Activated CD4-positive, CD25-positive, alpha-beta regulatory T cell treated with anti-CD3 and anti-CD28 coated beads, Interleukin-2, amount 50 U/mL, for 16 hours (primary cell): ENCODE results near the gene LRIT2.

Source experiments
- DNase-seq: peaks from one replicate; pipeline ENCODE4 v3.0.0-alpha.2; 2020; ENCODE audit warnings: low read depth, low spot score

Gene LRIT2

GRCh38 chr10:84225427-84226173 is at the start of gene LRIT2:
Gene LRIT2, minus strand, starts transcription at chr10:84225544. Its CDS starts 24 bp downstream, at chr10:84225520.
- no peak for DNase-seq

DNA sequence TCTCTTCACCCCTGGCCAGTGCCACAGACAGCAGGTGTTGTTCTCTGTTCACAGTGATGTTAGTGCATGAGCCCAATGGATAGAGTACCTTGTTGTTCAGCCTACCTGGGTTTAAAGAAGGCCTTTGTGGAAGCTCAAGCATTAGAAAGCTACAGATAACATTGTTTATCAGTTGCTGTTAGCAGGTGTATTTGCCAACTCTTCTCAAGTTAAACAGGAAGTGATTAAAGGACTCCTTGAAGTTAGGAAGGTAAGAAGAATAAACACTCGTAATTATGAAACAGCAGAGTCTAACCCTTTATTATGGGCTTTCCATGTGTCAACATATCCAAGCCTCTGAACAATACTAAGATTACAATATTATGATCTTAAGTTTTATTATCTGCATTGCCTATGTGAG is 45.4 kb upstream of the LRIT2 start:
- no peak for DNase-seq

DNA sequence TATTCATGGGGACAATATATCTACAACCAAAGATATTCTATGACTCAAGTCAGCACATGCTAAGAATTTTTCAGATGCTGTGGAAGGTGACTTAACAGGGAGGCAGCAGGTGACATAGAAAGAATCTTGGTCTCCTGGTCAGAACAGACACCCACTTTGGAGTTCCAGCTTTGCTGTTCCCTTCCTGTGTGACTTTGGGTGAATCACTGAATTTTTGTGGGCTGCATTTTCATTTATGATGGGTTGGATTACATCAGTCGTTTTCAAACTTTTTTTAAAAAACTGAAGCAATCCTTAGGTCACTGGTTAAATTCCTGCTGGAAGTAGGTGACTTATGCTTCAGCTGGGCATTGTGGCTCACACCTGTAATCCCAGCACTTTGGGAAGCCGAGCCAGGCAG is 44.4 kb upstream of the LRIT2 start:
- no peak for DNase-seq

DNA sequence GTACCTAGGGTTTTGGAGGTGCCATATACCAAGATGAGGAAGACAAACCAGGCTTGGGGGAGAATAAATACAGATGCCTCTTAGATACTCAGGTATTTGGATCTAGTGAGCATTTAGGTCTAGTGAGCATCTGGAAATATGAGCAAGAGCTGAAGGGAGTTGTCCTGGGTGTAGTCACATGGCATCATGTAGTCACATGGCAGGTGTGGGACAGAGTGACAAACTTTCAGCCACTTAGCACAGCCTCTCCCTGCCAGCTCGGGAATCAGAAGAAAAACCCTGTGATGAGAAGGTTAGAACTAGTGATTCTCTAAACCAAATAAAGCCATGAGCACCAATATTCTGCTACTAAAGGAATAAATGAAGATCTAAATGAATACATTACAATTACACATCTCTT is 43.8 kb upstream of the LRIT2 start:
- no peak for DNase-seq

DNA sequence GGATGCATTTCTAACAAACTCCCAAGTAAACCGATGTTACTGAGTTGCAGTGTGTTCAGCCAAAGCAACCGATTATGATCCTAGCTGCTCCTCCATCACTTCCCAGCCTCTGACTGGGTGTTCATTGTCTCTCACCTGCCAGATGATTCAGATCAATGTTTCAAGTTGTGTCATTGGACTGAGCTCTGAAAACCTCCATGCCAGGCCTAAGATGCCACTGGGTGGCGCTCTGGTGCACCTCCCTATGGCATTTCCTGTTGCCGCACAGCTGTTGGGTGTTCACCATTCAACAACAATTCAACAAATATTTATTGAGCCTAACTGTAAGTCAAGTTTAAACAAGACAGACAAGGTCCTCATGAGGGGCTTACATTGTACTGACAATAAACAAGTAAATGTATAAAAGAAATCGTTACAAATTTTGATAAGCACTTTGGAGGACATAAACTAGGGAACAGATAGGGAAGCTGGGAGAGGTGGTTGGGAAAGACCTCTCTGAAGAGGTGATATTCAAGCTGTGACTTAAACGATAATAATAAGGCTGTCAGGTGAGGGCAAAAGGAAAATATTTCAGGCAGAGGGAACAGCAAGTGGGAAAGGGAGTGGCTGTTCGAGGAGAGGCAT is 42.3 kb upstream of the LRIT2 start:
- no peak for DNase-seq

DNA sequence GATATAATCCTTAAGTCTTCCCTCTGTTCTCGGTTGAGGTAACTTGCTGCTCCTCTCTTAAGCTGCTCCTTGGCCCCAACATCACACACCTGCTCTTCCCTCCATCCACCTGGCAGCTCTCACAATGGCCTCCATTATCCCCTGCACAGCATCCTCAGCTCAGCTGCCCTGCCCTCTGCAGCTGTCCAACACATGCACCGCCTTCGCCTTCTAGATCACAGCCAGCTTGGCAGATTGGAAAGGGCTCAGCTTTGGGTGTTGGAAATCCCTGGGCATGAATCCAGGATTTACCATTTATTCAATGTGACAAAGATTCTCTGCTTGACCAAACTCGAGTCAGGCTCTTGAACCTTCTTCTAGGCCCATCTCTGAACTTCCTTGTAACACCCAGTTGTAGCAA is 40.1 kb upstream of the LRIT2 start:
- DNase-seq = no peak

GRCh38 chr10:84264611-84265141 is 39.3 kb upstream of the LRIT2 start:
- peak; percentile 41 for DNase-seq

GRCh38 chr10:84263716-84264115 is 38.4 kb upstream of the LRIT2 start:
- DNase-seq = no peak

GRCh38 chr10:84262190-84262956 is 37.0 kb upstream of the LRIT2 start:
- DNase-seq = no peak

DNA sequence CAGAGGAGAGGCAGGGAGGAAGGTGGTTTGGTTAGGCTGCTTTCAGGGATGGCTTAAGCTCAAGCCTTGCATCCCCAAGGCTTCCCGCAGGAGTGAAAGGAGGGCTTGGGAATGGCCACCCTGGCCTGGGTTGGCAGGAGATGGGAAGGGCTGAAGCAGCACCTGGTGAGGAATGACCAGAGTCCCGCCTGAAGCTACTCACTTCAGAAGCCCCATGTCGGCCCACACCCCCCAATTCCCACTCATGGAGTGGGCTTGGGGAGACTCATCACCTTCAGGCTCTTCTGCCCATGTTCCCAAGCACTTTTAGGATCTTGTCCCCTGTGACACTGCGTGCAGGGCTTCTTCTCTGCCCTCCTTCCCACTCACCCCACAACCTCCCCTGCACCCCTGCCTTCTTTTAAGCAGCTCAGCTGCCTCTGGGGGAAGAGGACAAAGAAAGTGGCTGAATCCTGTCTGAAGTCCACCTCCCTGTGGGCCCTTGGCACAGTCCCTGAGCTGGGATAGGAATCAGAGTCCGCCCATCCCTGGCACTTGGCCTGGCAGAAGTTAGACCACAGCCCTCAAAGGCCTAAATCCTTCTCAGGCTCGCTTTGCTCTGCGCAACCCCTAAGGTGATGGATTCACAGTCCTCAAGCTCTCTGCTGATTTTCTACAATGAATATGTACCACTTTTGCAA is 36.0 kb upstream of the LRIT2 start:
- no peak for DNase-seq

DNA sequence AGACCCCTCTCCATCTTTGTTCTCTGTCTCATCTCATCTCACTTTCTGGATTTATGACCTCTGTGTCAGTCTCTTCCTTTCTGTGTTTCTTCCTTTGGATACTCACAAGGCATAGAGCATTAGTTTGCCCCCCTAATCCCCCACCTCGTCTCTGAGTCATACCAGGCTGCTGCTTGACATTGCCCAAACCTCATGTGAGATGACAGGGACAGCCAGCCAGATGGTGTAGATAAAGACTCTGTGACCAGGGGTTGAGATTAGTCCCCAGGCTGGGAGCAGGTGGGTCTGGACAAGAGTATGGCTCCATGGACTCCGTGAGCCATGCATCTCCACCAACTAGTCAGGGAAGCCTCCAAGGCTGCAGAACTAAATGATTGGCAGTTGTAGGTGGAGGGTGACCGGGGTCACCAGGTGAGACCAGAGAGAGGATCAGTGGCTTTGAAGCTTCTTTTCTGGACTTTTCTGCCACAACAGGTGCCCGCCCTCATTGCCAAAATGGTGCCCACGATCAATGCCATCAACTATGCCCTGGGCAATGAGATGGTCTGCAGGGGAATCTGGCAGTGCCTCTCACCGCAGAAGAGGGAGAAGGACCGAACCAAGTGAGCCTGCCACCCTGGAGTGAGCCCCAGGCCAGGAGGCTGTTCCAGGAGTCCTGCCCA is 32.8 kb upstream of the LRIT2 start:
- DNase-seq = no peak

DNA sequence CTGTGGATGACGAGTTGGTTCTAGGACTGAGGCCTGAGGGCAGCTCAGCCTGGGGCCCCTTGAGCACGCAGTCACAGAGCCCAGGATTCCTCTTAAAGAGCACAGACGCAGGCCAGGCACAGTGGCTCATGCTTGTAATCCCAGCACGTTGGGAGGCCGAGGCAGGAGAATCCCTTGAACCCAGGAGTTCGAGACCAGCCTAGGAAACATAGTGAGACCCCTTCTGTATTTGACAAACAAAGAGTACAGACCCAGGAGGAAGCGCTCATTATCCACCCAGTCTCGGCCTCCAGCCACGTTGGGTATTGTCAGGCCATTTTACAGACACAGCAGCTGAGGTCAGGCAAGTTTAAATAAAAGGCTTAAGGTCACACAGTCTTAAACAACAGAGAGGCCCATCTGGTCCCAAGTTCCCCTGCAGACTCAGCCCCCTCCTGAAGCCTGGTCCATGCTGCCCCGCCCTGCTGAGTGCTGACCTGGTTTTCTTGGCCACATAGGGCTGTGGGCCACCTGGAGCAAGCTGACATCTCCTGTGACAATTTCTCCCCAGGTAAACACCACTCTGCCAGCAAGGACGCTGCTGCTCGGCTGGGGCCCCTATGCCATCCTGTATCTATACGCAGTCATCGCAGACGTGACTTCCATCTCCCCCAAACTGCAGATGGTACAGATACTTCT is 32.1 kb upstream of the LRIT2 start:
- no peak for DNase-seq

DNA sequence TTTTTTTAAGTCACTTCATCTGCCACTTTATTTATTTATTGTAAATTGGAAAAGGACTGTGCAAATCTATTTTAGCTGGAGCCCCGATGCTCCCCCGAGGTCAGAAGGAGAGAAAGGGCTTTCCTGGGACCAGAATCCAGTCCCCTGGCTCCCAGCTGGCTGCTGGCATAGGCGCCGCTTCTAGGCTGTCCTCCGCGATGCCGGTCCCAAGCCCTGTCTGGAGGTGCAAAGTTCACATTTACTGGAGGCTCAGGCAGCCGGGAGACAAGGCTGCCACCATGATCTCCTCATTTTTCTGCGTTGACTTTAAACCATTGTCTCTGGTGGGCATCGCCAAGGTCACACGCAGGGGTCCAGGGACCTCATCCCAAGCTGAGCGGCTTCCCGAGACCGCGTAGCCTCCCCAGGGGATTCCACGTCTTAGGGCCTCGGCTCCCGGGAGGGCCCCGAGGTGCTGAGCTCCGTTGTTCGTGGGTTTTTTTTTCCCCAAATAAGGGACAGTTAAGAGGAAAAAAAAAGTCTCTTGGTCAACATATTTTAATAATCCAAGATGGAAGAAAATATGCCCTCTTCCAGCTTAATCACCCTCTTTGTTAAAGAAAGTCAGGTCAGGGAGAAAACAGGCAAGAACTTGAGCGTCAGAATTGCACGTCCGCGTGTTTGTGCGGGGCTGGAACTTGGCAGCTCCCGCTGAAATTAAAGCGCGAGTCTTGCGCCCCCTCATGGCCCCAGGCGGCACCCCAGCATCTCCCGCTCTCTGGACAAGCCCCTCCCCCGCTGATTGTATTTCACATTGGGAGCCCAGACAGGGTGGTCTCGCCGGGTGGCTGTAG is 31.4 kb upstream of the LRIT2 start:
- no peak for DNase-seq

DNA sequence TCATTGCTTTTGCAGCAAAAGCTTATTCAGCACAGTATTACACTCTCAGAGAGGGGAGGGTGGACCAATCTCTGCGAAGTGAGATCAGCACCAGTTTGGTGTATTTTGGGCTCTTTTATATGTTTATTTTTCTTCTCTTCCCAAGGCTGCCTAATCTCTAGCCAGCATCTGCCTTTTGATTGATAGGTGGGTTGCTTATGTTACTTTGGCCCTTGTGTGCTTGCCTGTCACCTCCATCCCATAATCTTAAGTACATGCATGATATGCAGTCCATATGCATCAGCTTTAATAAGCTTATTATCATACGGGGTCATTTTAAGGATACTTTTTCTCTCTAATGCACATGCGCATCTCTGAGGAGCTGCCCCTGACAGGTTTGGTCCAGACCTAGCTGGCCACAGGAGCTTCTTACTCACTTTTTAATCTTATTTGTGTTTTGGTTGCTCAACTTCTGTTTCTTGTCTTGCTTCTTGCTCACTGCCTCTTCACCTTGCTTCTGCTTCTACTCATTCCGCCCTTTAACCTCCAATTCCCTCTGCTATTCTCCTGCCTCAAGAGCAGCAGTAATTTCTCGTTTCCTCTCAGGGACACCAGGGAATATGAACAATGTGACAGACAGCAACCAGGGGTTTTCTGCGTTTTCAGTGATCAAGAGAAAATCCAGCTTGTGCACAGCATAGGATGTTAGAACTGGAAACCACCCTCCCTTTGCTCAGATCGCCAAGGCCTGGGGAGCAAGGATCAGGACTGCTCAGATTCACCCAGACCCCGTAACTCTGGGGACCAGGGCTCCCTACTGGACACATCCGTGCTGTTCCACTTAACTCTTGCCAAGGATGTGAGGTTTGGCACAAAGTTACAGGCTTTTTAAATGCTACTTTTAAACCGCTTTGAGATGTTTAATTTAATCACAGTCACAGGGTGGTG is 29.5 kb upstream of the LRIT2 start:
- no peak for DNase-seq

GRCh38 chr10:84248794-84249193 is 23.4 kb upstream of the LRIT2 start:
- no peak for DNase-seq

DNA sequence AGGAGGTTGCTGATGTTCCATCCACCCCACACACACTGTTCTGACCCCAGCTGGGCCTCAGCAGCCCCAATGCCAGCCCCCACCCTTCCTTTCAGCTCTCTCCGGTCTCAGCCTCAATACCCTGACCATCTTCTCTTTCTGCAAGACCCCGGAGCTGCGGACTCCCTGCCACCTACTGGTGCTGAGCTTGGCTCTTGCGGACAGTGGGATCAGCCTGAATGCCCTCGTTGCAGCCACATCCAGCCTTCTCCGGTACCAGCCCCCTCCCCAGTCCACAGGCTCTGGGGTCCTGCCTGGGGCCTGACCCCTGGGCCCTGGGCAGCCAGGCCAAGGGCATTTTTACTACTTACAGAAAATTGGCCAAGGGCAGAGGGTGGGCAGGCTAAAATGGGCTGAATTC is 22.2 kb upstream of the LRIT2 start:
- DNase-seq = no peak

DNA sequence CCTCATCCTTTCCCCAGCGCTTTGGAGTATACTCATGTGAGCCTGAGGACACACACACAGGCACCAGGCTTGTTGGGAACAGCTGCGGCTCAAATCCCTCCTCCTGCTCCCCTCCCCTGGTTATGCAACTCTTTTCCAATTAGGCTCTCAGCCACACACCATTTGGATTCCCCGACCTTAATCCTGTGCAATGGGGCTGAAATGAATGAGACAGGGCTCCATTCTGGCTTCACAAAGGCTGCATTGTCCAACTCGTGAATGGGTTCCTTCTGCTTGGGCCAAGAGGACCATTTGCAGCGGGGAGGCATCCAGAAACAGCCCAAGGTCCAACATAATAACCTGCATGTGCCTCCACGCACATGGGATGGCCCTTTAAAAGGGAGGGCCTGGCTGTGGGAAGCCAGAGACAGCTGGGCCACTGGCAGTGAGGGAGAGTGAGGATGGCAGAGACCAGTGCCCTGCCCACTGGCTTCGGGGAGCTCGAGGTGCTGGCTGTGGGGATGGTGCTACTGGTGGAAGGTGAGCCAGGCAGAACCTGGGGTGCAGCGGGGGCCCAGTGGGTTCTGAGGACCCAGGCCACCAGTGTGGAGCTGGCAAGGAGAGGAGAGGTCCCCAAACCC is 19.4 kb upstream of the LRIT2 start, which contains the start of gene RGR:
Gene RGR (plus strand): TSS at position 403 of the 620 bp plus-strand sequence. CDS start 38 bp downstream, at position 441.
- no peak for DNase-seq

GRCh38 chr10:84243759-84244158 is 18.4 kb upstream of the LRIT2 start:
- DNase-seq = no peak
